Fibroblast of lung (primary cell): Measurements from ENCODE around the gene SLC2A5.

Source experiments
- EZH2 ChIP-seq: IDR thresholded peaks from 2 replicates; pipeline ENCODE4 v1.5.1; 2012; ENCODE audit warnings: low read length, control low read depth, mild to moderate bottlenecking; ENCODE audit errors: missing control alignments
- TF ChIP-seq, protein P1 (sequence below), 2 donors: IDR thresholded peaks in 1 of 2; conservative IDR thresholded peaks in 1 of 2; 1 replicate in 1 of 2; 2 replicates in 1 of 2; pipeline ENCODE4 v1.5.1; 2011 to 2012; ENCODE audit warnings: low read length in 2 of 2, control low read depth in 1 of 2, inconsistent platforms in 1 of 2, low read depth in 1 of 2, mild to moderate bottlenecking in 1 of 2

DNA sequence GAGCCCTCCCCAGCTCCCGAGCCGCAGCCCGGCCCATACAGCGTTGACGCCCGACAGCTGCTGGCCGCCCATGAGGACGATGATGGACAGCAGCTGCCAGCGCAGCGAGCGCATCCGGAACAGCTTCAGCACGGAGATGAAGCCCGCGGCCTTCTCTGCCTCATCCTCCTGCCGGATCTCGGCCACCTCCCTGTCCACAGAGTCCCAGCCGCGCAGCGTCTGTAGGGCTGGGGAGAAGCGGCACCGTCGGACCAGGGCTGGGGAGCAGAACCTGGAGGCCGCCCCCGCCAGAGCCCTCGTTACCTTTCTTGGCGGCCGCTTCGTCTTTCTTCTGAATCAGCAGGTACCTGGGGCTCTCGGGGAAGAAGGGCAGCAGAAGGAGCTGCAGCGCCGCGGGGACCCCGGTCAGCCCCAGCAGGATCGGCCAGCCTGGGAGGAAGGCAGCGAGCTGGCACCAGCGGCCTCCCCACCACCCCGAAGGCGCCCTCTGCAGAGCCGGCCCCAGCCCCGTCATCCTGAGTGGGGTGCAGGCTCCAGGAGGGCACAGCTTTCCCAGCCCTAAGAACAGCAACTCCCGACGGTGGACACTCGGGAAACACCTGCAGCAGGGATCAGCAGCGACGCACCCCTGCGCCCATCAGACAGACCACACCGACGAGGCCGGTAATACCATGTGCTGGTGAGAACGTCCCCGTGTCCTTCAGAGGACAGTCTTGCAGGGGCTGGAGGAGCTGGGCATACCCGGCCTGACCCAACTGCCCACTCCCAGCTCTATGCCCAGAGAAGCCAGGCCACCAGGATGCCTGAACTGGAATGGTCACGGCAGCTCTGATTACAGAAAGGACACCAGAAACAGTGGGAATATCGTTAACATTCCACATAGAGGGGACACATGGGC lies 29.4 kb downstream of the SLC2A5 start:
- TF ChIP-seq, protein P1, sequence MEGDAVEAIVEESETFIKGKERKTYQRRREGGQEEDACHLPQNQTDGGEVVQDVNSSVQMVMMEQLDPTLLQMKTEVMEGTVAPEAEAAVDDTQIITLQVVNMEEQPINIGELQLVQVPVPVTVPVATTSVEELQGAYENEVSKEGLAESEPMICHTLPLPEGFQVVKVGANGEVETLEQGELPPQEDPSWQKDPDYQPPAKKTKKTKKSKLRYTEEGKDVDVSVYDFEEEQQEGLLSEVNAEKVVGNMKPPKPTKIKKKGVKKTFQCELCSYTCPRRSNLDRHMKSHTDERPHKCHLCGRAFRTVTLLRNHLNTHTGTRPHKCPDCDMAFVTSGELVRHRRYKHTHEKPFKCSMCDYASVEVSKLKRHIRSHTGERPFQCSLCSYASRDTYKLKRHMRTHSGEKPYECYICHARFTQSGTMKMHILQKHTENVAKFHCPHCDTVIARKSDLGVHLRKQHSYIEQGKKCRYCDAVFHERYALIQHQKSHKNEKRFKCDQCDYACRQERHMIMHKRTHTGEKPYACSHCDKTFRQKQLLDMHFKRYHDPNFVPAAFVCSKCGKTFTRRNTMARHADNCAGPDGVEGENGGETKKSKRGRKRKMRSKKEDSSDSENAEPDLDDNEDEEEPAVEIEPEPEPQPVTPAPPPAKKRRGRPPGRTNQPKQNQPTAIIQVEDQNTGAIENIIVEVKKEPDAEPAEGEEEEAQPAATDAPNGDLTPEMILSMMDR (conservative IDR thresholded peaks at IDR 0.05 in 1 of 2, IDR thresholded peaks at IDR 0.05 in 1 of 2; ENCODE audit: low read depth in 1 of 2, low read length in 2 of 2) = no peak
- no peak for TF ChIP-seq EZH2
